NCI-H748 treated with DMSO at 0.1 percent for 48 hours (cell line): ENCODE measurements around the gene DAPL1.

Source experiments
- DNase-seq: peaks from one replicate; lab custom pipeline; 2025; lab: John Stamatoyannopoulos, UW

The DAPL1 gene

GRCh38 chr2:158795195-158795924 lies at the start of gene DAPL1:
DAPL1 (plus strand) TSS chr2:158795317; CDS start chr2:158795373, 56 bp downstream.
- DNase-seq: no peak

- DNase-seq: no peak
Observed at GRCh38 chr2:158745866-158746382, 49.2 kb upstream of the DAPL1 start.

GRCh38 chr2:158746488-158746887 lies 48.6 kb upstream of the DAPL1 start:
- DNase-seq: no peak

- no peak for DNase-seq
Observed at GRCh38 chr2:158747281-158747680, 47.8 kb upstream of the DAPL1 start.

- DNase-seq: no peak
Observed at GRCh38 chr2:158748926-158749590, 46.1 kb upstream of the DAPL1 start.

- DNase-seq: no peak
Observed at GRCh38 chr2:158750458-158751125, 44.5 kb upstream of the DAPL1 start.

GRCh38 chr2:158753641-158754611 lies 41.2 kb upstream of the DAPL1 start:
- peak; percentile 40 for DNase-seq

GRCh38 chr2:158755310-158756087 lies 39.6 kb upstream of the DAPL1 start:
- no peak for DNase-seq

- DNase-seq: no peak
Observed at GRCh38 chr2:158756331-158756730, 38.8 kb upstream of the DAPL1 start.

GRCh38 chr2:158756976-158757375 lies 38.1 kb upstream of the DAPL1 start:
- no peak for DNase-seq

GRCh38 chr2:158760887-158761286 lies 34.2 kb upstream of the DAPL1 start:
- no peak for DNase-seq

- no peak for DNase-seq
Observed at GRCh38 chr2:158761621-158762020, 33.5 kb upstream of the DAPL1 start.

- DNase-seq: no peak
Observed at GRCh38 chr2:158762336-158762735, 32.8 kb upstream of the DAPL1 start.

- DNase-seq: no peak
Observed at GRCh38 chr2:158766524-158766923, 28.6 kb upstream of the DAPL1 start.

- no peak for DNase-seq
Observed at GRCh38 chr2:158772306-158773078, 22.6 kb upstream of the DAPL1 start.

GRCh38 chr2:158773121-158773520 lies 22.0 kb upstream of the DAPL1 start:
- DNase-seq: no peak

GRCh38 chr2:158774681-158775080 lies 20.4 kb upstream of the DAPL1 start:
- DNase-seq: no peak

GRCh38 chr2:158775273-158776027 lies 19.7 kb upstream of the DAPL1 start:
- no peak for DNase-seq

GRCh38 chr2:158776231-158776630 lies 18.9 kb upstream of the DAPL1 start:
- peak; percentile 42 for DNase-seq
